Coronary artery (tissue), 2 donors: Measurements from ENCODE around the gene CSNK1A1.
"Not testable (repeated sequence)": the region's sequence is repeated elsewhere in the genome, so short reads cannot be mapped to it uniquely, and the experiment has no call there.

ENCODE experiments used
- DNase-seq: peaks from one replicate; pipeline ENCODE4 v3.0.0-alpha.2; 2017; ENCODE audit warnings: low spot score
- H3K27ac ChIP-seq, 2 donors: fragments of 200-600 bp; sonication (generic); one replicate each; pipeline ENCODE4 v1.5.1; 2016 to 2019
- H3K4me3 ChIP-seq: fragments of 200-600 bp; sonication (generic); 2 replicates; pipeline ENCODE4 v1.5.1; 2016; ENCODE audit warnings: mild to moderate bottlenecking, moderate library complexity
- TF ChIP-seq, protein P1 (sequence below): fragments of 200-600 bp; sonication (generic); IDR thresholded peaks from one replicate; pipeline ENCODE4 v1.5.1; 2019; ENCODE audit warnings: antibody characterized with exemption

CSNK1A1 gene

DNA sequence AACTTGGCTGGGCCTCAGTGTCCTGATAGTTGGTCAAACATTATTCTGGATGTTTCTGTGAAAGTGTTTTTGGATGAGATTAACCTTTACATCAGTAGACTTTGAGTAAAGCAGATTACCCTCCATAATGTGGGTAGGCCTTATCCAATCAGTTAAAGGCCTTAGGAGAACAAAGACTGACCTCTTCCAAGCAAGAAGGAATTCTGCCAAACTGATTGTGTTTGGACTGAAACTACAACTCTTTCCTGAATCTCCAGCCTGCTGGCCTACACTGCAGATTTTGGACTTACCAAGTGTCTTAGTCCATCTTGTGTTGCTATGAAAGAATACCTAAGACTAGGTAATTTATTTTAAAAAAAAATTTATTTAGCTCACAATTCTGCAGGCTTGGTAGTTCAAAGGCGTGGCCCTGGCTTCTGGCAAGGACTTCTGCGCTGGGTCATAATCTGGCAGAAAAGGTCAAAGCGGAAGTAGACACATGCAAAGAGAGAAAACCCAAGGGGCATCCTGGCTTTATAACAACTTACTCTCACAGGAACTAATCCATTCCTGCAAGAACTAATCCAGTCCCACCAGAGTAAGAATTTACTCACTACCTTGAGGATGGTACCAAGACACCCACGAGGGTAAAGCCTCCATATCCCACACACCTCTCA, 21.5 kb upstream of the CSNK1A1 start:
- DNase-seq, result no peak
- Histone ChIP-seq H3K4me3 (no peak overlapping the region), H3K27ac (no peak overlapping the region)
- TF ChIP-seq, protein P1, sequence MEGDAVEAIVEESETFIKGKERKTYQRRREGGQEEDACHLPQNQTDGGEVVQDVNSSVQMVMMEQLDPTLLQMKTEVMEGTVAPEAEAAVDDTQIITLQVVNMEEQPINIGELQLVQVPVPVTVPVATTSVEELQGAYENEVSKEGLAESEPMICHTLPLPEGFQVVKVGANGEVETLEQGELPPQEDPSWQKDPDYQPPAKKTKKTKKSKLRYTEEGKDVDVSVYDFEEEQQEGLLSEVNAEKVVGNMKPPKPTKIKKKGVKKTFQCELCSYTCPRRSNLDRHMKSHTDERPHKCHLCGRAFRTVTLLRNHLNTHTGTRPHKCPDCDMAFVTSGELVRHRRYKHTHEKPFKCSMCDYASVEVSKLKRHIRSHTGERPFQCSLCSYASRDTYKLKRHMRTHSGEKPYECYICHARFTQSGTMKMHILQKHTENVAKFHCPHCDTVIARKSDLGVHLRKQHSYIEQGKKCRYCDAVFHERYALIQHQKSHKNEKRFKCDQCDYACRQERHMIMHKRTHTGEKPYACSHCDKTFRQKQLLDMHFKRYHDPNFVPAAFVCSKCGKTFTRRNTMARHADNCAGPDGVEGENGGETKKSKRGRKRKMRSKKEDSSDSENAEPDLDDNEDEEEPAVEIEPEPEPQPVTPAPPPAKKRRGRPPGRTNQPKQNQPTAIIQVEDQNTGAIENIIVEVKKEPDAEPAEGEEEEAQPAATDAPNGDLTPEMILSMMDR, result no peak

DNA sequence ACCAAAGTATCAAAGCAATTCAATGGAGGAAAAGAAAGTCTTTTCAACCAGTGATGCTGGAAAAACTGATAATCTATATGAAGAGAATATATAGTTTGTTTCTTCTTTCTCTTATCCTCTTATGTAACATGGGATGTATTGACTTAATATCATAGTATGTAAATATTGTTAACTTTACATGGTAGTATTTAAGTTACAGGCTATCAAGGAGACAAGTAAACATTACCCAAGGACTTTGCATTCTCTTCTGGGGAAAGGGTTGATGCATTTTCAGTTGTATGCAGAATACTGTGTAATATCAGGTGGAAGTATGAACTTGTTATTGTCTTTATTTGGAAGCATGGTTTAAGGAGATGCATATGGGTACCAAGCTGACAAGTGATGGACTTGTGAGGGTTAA, 20.9 kb upstream of the CSNK1A1 start:
- Histone ChIP-seq H3K27ac (no peak overlapping the region), H3K4me3 (no peak overlapping the region)
- DNase-seq, result no peak
- TF ChIP-seq, protein P1, result no peak

DNA sequence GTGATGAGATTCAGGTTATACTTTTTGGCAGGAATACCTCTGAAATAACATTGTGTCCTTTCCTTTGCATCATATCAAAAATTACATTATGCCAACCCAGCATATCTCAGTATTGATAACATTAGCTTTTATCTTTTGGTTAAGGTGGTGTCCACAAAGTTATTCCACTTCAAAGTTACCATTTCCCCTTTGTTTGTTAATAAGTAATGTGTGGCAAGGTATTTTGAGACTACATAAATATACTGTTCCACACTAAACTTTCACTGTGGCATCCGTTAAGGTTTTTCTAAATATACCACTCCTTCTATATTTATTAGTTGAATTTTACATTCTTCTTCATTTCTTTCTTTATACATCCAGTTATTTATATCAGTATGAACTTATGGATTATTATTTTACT, 16.0 kb upstream of the CSNK1A1 start:
- no peak overlapping the region for H3K4me3 ChIP-seq
- DNase-seq, result no peak
- no peak overlapping the region for H3K27ac ChIP-seq
- TF ChIP-seq, protein P1, result no peak

DNA sequence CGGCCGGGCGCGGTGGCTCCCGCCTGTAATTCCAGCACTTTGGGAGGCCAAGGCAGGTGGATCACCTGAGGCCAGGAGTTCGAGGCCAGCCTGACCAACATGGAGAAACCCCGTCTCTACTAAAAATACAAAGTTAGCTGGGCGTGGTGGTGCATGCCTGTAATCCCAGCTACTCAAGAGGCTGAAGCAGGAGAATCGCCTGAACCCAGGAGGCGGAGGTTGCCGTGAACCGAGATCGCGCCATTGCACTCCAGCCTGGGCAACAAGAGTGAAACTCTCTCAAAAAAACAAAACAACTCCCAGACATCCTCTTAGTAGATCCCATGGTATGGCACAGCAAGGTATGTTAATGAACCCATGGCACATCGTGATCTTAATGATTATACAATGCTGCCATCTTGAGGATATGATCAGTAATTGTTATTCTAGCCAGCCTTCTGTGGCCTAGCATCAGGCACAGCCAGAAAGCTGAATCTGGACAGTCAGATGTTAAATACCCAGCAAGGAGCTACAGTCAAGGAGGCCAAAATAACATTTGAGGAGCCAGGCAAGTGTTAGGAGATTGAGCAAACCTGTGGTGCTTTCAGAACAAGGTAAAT, 13.4 kb upstream of the CSNK1A1 start:
- H3K4me3 ChIP-seq, result peak overlapping the region; percentile 10
- not testable (repeated sequence) for DNase-seq, H3K27ac ChIP-seq

DNA sequence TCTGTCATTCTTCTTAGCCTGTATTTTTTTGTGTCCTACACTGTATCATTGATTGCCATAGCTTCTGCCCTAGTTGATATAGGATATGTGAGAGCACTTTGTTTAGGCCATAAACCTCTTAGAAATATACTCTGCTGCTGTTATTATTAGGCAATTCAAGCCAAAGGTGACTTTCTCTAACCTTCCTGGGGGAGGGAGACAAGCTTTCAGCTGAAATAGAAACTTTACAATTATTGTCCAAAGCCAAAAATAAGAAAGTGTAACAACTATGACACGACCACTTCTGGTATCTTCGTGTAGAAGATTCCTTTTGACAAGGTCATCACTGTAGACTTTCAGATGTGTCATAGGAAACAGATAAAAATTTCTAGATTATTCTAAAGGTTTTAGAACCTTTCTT, 12.2 kb upstream of the CSNK1A1 start:
- TF ChIP-seq, protein P1, result no peak
- no peak overlapping the region for H3K4me3 ChIP-seq
- no peak for DNase-seq
- peak overlapping the region; percentile 36 to 79 for H3K27ac ChIP-seq

DNA sequence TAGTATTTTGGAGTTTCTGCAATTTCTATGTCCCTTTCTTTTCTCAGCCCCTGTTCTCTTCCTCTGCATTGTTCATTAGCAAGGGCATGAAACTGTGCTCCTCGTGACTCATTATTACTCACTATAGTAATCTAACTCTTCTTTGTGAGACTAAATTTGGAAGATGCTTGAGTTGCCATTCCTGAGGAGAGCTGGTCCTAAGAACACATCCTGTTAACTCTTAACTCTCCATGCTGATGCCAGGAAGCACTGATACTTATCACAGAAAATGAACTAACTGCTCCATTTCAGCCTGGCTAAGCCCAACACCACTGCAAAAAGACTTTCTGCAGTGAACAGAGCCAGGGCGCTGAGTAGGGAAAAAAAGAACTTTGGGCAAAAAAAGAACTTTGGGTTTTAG, 10.6 kb upstream of the CSNK1A1 start:
- Histone ChIP-seq H3K4me3 (no peak overlapping the region), H3K27ac (peak overlapping the region; percentile 36 to 79)
- TF ChIP-seq, protein P1, result no peak
- DNase-seq, result no peak

DNA sequence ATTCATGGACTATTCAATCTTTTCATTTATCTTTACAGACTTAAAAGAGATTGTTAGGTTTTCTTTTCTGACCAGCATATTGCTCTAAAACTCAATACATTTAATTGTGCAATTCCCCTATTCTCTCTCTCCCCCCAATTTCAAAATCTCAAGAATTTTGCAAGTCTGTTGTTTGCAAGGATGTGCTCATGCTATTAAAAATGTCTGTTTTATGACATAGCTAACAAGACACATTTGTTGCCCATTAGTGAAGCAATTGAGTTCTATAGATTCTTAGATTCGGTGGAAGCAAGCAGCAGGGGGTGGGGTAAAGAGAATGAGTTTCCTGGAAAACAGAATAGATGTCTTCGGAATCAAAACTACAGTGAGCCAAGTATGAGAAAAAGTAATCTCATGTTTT, 8.5 kb upstream of the CSNK1A1 start:
- H3K4me3 ChIP-seq, result no peak overlapping the region
- H3K27ac ChIP-seq, result no peak overlapping the region
- TF ChIP-seq, protein P1, result no peak
- no peak for DNase-seq
